Measurements from ENCODE around the gene KIFC3.

DNA sequence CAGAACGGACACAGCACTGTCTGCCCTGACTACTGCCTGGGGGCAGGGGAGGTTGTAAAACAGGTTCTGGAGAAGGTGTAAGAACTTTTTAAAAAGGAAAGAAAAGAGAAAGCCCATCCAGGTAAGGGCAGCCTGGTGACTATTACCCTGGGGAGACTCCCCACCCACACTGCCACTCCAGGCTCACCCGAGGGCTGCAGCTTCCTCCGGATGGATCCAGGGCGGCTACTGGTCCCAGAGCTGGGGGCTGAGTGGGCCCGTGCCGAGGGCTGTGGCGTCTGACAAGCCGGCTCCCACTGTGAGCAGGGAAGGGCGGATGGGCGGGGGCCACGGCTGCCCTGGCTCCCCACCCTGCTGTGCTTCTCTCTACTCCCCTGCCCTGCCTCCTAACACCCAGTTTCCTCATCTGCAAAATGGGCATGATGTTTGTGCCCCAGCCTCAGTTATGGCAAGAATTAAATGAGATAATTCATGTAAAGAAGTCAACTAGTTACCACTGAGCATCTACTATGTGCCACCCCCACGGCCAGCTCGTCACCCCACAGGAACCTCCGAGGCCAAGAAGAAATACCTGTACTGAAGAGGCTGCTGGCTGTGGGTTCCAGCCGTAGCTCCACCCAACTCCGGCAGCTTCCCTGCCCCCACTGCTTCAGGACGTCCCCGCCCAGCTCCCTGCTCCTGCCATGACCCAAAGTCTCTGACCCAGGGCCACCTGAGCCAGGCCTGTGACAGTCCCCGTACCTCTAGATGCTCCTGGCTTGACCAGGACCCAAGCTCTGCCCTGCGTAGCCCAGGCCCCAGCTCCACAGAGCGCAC lies 42.5 kb downstream of the KIFC3 start:
- TF ChIP-seq CTCF (IDR thresholded peaks at IDR 0.05), result no peak
- TF ChIP-seq EP300 (IDR thresholded peaks at IDR 0.05), result no peak
- TF ChIP-seq POLR2A (IDR thresholded peaks at IDR 0.05; ENCODE audit: low read depth), result no peak
- no peak for TF ChIP-seq POLR2AphosphoS5 (IDR thresholded peaks at IDR 0.05)
